PC-9 (cell line): Measurements from ENCODE around the gene ZNF774. TPM values are rescaled to one million over a fixed set of nuclear protein-coding genes. Genes with fewer than 3 reads are reported as not detected.

Experiments used
- BruUV-seq: library from RNA; stranded (reverse); fragments of 400-500 nt; replicated peaks from 2 replicates; lab custom pipeline; 2021; lab: Mats Ljungman, UMichigan
- CTCF ChIA-PET: fragments of 300-600 bp; sonication (Branson Sonifier 250); formaldehyde crosslinking; loops from one replicate; lab custom pipeline; 2022; ENCODE audit warnings: antibody characterized with exemption; lab: Charles Lee
- POLR2A ChIA-PET: fragments of 300-600 bp; sonication (Branson Sonifier 250); formaldehyde crosslinking; loops from one replicate; lab custom pipeline; 2022; ENCODE audit warnings: antibody characterized with exemption; ENCODE audit not compliant: unreplicated experiment; lab: Charles Lee
- DNase-seq, 2 experiments: peaks; one replicate each; pipeline versions ENCODE4 v3.0.0 to v3.0.0-alpha.2; 2015 to 2022; ENCODE audit warnings: mixed read lengths in 1 of 2
- H2AFZ ChIP-seq: fragments of 200-600 bp; sonication (generic); 2 replicates; pipeline ENCODE4 v1.8.1; 2017; ENCODE audit warnings: antibody characterized with exemption
- H3F3A ChIP-seq: fragments of 200-600 bp; sonication (generic); 2 replicates; pipeline ENCODE4 v1.8.1; 2017; ENCODE audit warnings: antibody characterized with exemption, mild to moderate bottlenecking, low read depth; ENCODE audit not compliant: insufficient read depth
- H3K27ac ChIP-seq: fragments of 200-600 bp; sonication (generic); 2 replicates; pipeline ENCODE4 v1.6.1; 2016; ENCODE audit warnings: mixed run types
- H3K27me3 ChIP-seq: fragments of 200-600 bp; sonication (generic); 2 replicates; pipeline ENCODE4 v1.6.1; 2016; ENCODE audit warnings: low read depth, mixed run types; ENCODE audit not compliant: insufficient read depth
- H3K36me3 ChIP-seq: fragments of 200-600 bp; sonication (generic); 2 replicates; pipeline ENCODE4 v1.6.1; 2016; ENCODE audit warnings: low read depth, mixed run types
- H3K4me1 ChIP-seq: fragments of 200-600 bp; sonication (generic); replicated peaks from 2 replicates; pipeline ENCODE4 v1.6.1; 2016; ENCODE audit warnings: mixed run types; ENCODE audit not compliant: insufficient read depth
- H3K4me2 ChIP-seq: fragments of 200-600 bp; sonication (generic); 2 replicates; pipeline ENCODE4 v1.6.1; 2017; ENCODE audit warnings: mixed run types
- H3K4me3 ChIP-seq: fragments of 200-600 bp; sonication (generic); 2 replicates; pipeline ENCODE4 v1.6.1; 2016; ENCODE audit warnings: mixed run types
- H3K79me2 ChIP-seq: fragments of 200-600 bp; sonication (generic); 2 replicates; pipeline ENCODE4 v1.6.1; 2017; ENCODE audit warnings: low read depth, mixed run types
- H3K9me2 ChIP-seq: fragments of 200-600 bp; sonication (generic); 2 replicates; pipeline ENCODE4 v1.8.1; 2017; ENCODE audit warnings: mild to moderate bottlenecking; ENCODE audit not compliant: insufficient read depth
- H3K9me3 ChIP-seq: fragments of 200-600 bp; sonication (generic); 2 replicates; pipeline ENCODE4 v1.8.1; 2016; ENCODE audit warnings: low read depth; ENCODE audit not compliant: insufficient read depth
- H4K20me1 ChIP-seq: fragments of 200-600 bp; sonication (generic); 2 replicates; pipeline ENCODE4 v1.8.1; 2017; ENCODE audit not compliant: insufficient read depth
- CTCF ChIP-seq: fragments of 200-600 bp; sonication (generic); conservative IDR thresholded peaks from 2 replicates; pipeline ENCODE4 v1.6.1; 2017; ENCODE audit warnings: mixed run types, antibody characterized with exemption, mild to moderate bottlenecking, moderate library complexity
- EZH2 ChIP-seq: fragments of 200-600 bp; sonication (generic); IDR thresholded peaks from 2 replicates; pipeline ENCODE4 v1.8.0; 2017; ENCODE audit warnings: antibody characterized with exemption, low read depth
- intact Hi-C: fragments of 100-400 bp; cut with micrococcal nuclease; formaldehyde crosslinking; loops from one replicate; pipeline ENCODE4 v1.10.0; 2022; ENCODE audit not compliant: unreplicated experiment
- total RNA-seq: library from RNA; stranded (reverse); gene quantifications from 2 replicates; pipeline ENCODE4 v1.2.3, GENCODE V29; 2021

Gene ZNF774
- total RNA-seq, 1 experiment from 2014 or later: 6.3 TPM

- Histone ChIP-seq H3K4me1 (peaks cover 16% of the 10 kb centered on the region), H3F3A (peaks cover 12% of the 10 kb centered on the region), H3K4me2 (peak overlapping the region; percentile 99), H3K36me3 (peaks cover 29% of the 10 kb centered on the region), H3K4me3 (peak overlapping the region; percentile 87), H3K9me2 (no peaks in the 10 kb centered on the region), H2AFZ (peak overlapping the region; percentile 79), H3K9me3 (no peaks in the 10 kb centered on the region), H3K27me3 (no peaks in the 10 kb centered on the region), H3K79me2 (peaks cover 52% of the 10 kb centered on the region), H4K20me1 (peaks cover 4% of the 10 kb centered on the region; the same call in 1 of the 2 replicates), H3K27ac (peak overlapping the region; percentile 58)
- POLR2A ChIA-PET: interaction anchor here (0.5 to 1.0 kb wide), 9 partner anchors 13 to 207 kb away, joined by 3 to 27 read pairs (median 5); no protein-coding TSS in a partner anchor
- BruUV-seq: TSS peak; percentile 37
- TF ChIP-seq EZH2 (no peak), CTCF (no peak)
- intact Hi-C loops: loop anchor here (1.0 to 5.0 kb wide), 4 partner anchors 24 to 91 kb away; no protein-coding TSS in a partner anchor
- CTCF ChIA-PET: interaction anchor here (0.5 to 1.7 kb wide), 5 partner anchors 19 to 79 kb away, joined by 3 to 6 read pairs (median 4); no protein-coding TSS in a partner anchor
- peak in 1 of 2 experiments; percentile 37 for DNase-seq
Observed at GRCh38 chr15:90388462-90389380, 36.6 kb downstream of the ZNF774 start.

GRCh38 chr15:90389513-90389912 lies 37.4 kb downstream of the ZNF774 start:
- H3K27me3 ChIP-seq: no peaks in the 10 kb centered on the region

More at GRCh38 chr15:90389513-90389912, 37.4 kb downstream of the ZNF774 start:
- Histone ChIP-seq H2AFZ (no peak overlapping the region), H3K27ac (no peak overlapping the region), H3K4me2 (peak overlapping the region; percentile 99), H3K9me2 (no peaks in the 10 kb centered on the region), H3K79me2 (peaks cover 60% of the 10 kb centered on the region), H3K4me3 (peak overlapping the region; percentile 87), H3K4me1 (peaks cover 16% of the 10 kb centered on the region), H3K36me3 (peaks cover 29% of the 10 kb centered on the region), H3K9me3 (no peaks in the 10 kb centered on the region), H3F3A (peaks cover 12% of the 10 kb centered on the region), H4K20me1 (peaks cover 4% of the 10 kb centered on the region; the same call in 1 of the 2 replicates)
- DNase-seq: no peak
- TF ChIP-seq CTCF (no peak), EZH2 (no peak)
- ChIA-PET POLR2A (no interaction called here), CTCF (interaction anchor here (0.6 kb wide), 2 partner anchors 18 to 24 kb away, joined by 3 to 4 read pairs; no protein-coding TSS in a partner anchor)
- intact Hi-C loops: loop anchor here (2.0 to 5.0 kb wide), 2 partner anchors 33 to 69 kb away; no protein-coding TSS in a partner anchor
- no TSS peak for BruUV-seq
